GM12878 (cell line): ENCODE results near the gene UTP14A.

ENCODE experiments used
- CEBPB ChIP-seq, 2 experiments: fragments of 150-350 bp in 1 of 2; IDR thresholded peaks; 2 replicates each; pipeline ENCODE4 v1.6.1; 2012 to 2014; ENCODE audit warnings: low read depth in 2 of 2, low read length in 2 of 2, borderline replicate concordance in 1 of 2, inconsistent platforms in 1 of 2
- EZH2 ChIP-seq: IDR thresholded peaks from 2 replicates; pipeline ENCODE4 v1.6.1; 2012; ENCODE audit warnings: low read depth, mild to moderate bottlenecking, control low read depth, inconsistent platforms, low read length, borderline replicate concordance; ENCODE audit not compliant: control insufficient read depth
- FOS ChIP-seq: IDR thresholded peaks from 3 replicates; pipeline ENCODE4 v1.6.1; 2011; ENCODE audit warnings: borderline replicate concordance; ENCODE audit not compliant: insufficient read length; ENCODE audit errors: extremely low read depth
- ZBED1 ChIP-seq: IDR thresholded peaks from 2 replicates; pipeline ENCODE4 v1.6.1; 2016; ENCODE audit warnings: borderline replicate concordance

GRCh38 chrX:129961180-129962083 is 55.5 kb downstream of the UTP14A start:
- TF ChIP-seq EZH2 (no peak), ZBED1 (no peak), CEBPB (IDR thresholded peaks at IDR 0.05; ENCODE audit: borderline replicate concordance in 1 of 2, low read depth in 2 of 2, low read length in 2 of 2) (no peak), FOS (no peak)
